ENCODE measurements around the gene ARRDC3.

Gene ARRDC3

DNA sequence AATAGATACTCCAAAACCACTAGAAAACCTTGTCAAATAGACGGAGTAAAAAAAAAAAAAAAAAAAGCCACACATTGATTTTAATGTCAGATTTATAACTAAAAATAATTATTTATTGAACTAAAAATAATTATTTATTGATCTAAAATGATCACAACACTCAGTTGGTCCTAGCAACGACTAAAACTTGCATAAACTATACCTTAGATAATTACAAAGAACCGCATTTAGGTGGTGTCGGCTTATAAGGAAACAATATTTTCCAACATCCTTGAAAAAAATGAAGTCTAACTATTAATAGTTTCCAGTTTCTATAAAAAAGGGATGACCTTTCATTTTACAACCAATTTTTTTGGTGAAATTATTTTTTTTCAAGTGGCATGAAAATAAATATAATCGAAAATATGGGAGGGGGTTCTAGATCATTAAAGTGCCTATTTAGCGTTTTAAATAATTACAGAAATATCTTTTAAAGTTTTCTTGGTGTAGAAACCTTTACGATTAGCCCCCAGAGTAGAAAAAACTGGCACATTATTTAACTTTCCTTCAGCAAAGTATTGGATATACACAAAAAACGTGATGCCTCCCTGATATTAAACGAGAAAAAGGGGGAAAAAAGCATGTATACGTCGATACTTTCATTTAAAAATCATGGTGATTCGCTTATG lies 3.7 kb downstream of the ARRDC3 start:
- Histone ChIP-seq H3K4me1 (ENCODE audit: insufficient read depth, low read length, severe bottlenecking) (peaks cover 24% of the 10 kb centered on the region), H3K9ac (ENCODE audit: low read length) (peak overlapping the region; percentile 99), H3K27me3 (ENCODE audit: insufficient read depth, low read length) (no peaks in the 10 kb centered on the region), H2AFZ (ENCODE audit: low read length) (no peak overlapping the region), H3K27ac (ENCODE audit: low read depth, low read length, poor library complexity, severe bottlenecking) (peak overlapping the region; percentile 98), H3K36me3 (ENCODE audit: insufficient read depth, low read length) (peaks cover 63% of the 10 kb centered on the region), H4K20me1 (ENCODE audit: insufficient read depth, low read length) (no peaks in the 10 kb centered on the region), H3K4me3 (ENCODE audit: low read depth, low read length, poor library complexity, severe bottlenecking) (peak overlapping the region; percentile 84), H3K4me2 (ENCODE audit: low read length) (peak overlapping the region; percentile 82), H3F3A (ENCODE audit: insufficient read depth, low read length) (0 out of 2 replicates have a peak, but pooled peaks cover 3% of the 10 kb centered on the region), H3K79me2 (ENCODE audit: insufficient read depth, low read length) (peaks cover 54% of the 10 kb centered on the region), H3K9me3 (ENCODE audit: low read length) (no peaks in the 10 kb centered on the region), H3K9me2 (ENCODE audit: low read depth, low read length) (no peaks in the 10 kb centered on the region)
- TF ChIP-seq, protein P1, sequence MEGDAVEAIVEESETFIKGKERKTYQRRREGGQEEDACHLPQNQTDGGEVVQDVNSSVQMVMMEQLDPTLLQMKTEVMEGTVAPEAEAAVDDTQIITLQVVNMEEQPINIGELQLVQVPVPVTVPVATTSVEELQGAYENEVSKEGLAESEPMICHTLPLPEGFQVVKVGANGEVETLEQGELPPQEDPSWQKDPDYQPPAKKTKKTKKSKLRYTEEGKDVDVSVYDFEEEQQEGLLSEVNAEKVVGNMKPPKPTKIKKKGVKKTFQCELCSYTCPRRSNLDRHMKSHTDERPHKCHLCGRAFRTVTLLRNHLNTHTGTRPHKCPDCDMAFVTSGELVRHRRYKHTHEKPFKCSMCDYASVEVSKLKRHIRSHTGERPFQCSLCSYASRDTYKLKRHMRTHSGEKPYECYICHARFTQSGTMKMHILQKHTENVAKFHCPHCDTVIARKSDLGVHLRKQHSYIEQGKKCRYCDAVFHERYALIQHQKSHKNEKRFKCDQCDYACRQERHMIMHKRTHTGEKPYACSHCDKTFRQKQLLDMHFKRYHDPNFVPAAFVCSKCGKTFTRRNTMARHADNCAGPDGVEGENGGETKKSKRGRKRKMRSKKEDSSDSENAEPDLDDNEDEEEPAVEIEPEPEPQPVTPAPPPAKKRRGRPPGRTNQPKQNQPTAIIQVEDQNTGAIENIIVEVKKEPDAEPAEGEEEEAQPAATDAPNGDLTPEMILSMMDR (IDR thresholded peaks at IDR 0.05; ENCODE audit: low read length), result no peak
- TF ChIP-seq EZH2 (IDR thresholded peaks at IDR 0.05; ENCODE audit: borderline replicate concordance, low read length), result no peak

DNA sequence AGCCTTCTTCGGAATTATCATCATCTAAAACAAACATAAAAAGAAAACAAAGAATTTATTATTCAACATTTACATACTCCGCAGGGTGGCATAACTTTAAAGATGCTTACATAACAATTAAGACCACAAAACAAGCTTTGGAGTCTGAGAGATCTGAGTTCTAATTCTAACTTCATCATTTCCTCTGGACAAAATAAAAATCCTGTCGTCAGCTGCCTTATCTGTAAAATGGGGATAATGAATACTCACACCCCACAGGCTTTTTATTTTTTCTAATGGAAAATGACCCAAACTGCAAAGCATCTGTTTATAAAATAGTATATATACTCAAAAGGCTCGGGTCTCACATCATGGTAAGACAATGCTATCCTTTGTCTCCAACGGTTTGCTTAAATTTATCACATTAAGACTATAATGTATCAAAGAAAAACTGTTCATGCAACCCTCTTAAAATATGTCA lies 4.3 kb downstream of the ARRDC3 start:
- Histone ChIP-seq H3K79me2 (ENCODE audit: insufficient read depth, low read length) (peaks cover 54% of the 10 kb centered on the region), H3K36me3 (ENCODE audit: insufficient read depth, low read length) (peaks cover 69% of the 10 kb centered on the region), H3K27ac (ENCODE audit: low read depth, low read length, poor library complexity, severe bottlenecking) (peak overlapping the region; percentile 98)

DNA sequence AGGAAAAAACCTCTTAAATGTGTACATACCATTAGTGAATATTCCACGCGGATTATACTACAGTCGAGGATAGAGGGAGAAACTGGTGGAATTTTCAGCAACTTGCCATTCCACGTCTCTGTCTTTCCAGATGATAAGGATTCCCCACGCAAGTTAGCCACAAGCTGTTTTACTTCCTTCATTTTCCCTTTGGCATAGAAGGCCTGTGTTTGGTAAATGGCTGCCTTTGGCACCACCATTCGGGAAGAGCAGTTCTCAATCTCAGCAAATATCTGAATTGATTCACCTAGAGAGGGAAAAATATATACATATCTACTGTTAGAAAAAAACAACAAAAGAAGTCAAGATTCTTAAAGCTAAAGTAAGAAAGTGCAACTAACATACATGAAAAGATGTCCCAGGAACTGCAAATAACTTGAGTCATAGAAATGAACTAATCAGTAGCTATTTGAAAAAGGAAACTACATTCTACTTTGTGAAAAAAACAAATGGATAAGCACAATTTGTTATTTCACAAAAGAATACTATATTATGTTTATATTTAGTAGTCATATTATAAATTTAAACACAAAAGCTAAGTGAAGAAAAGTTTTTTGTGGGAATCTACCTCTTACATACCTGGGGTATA lies 8.1 kb downstream of the ARRDC3 start:
- Histone ChIP-seq H3K4me2 (ENCODE audit: low read length) (no peak overlapping the region), H3K4me3 (ENCODE audit: low read depth, low read length, poor library complexity, severe bottlenecking) (no peak overlapping the region), H3F3A (ENCODE audit: insufficient read depth, low read length) (no peaks in the 10 kb centered on the region), H2AFZ (ENCODE audit: low read length) (no peak overlapping the region), H3K27ac (ENCODE audit: low read depth, low read length, poor library complexity, severe bottlenecking) (no peak overlapping the region), H3K9me2 (ENCODE audit: low read depth, low read length) (no peaks in the 10 kb centered on the region), H4K20me1 (ENCODE audit: insufficient read depth, low read length) (no peaks in the 10 kb centered on the region), H3K79me2 (ENCODE audit: insufficient read depth, low read length) (peaks cover 35% of the 10 kb centered on the region), H3K4me1 (ENCODE audit: insufficient read depth, low read length, severe bottlenecking) (peaks cover 18% of the 10 kb centered on the region), H3K36me3 (ENCODE audit: insufficient read depth, low read length) (peaks cover 88% of the 10 kb centered on the region), H3K9ac (ENCODE audit: low read length) (no peak overlapping the region), H3K9me3 (ENCODE audit: low read length) (no peaks in the 10 kb centered on the region), H3K27me3 (ENCODE audit: insufficient read depth, low read length) (no peaks in the 10 kb centered on the region)
- TF ChIP-seq, protein P1 (IDR thresholded peaks at IDR 0.05; ENCODE audit: low read length), result no peak
- TF ChIP-seq EZH2 (IDR thresholded peaks at IDR 0.05; ENCODE audit: borderline replicate concordance, low read length), result no peak

More for the DNA sequence above, 4.3 kb downstream of the ARRDC3 start:
- H3K9me2 ChIP-seq (ENCODE audit: low read depth, low read length), result no peaks in the 10 kb centered on the region
- peak overlapping the region; percentile 82 for H3K4me2 ChIP-seq (ENCODE audit: low read length)
- peak overlapping the region; percentile 84 for H3K4me3 ChIP-seq (ENCODE audit: low read depth, low read length, poor library complexity, severe bottlenecking)
- peaks cover 18% of the 10 kb centered on the region for H3K4me1 ChIP-seq (ENCODE audit: insufficient read depth, low read length, severe bottlenecking)
- H3K27me3 ChIP-seq (ENCODE audit: insufficient read depth, low read length), result no peaks in the 10 kb centered on the region
- no peak for TF ChIP-seq EZH2 (IDR thresholded peaks at IDR 0.05; ENCODE audit: borderline replicate concordance, low read length)
- H3F3A ChIP-seq (ENCODE audit: insufficient read depth, low read length), result no peaks in the 10 kb centered on the region
- H3K9me3 ChIP-seq (ENCODE audit: low read length), result no peaks in the 10 kb centered on the region
- H3K9ac ChIP-seq (ENCODE audit: low read length), result peak overlapping the region; percentile 99
- H2AFZ ChIP-seq (ENCODE audit: low read length), result no peak overlapping the region
- H4K20me1 ChIP-seq (ENCODE audit: insufficient read depth, low read length), result no peaks in the 10 kb centered on the region
